Endothelial cell of umbilical vein (primary cell): ENCODE data around the gene ACBD5. TPM values are rescaled to one million over a fixed set of nuclear protein-coding genes. Genes with fewer than 3 reads are reported as not detected.

ENCODE experiments used
- BruUV-seq: library from RNA; stranded (reverse); fragments of 400-500 nt; replicated peaks from 2 replicates; lab custom pipeline; 2021; lab: Mats Ljungman, UMichigan
- CTCF ChIA-PET: fragments of 300-600, 350-600 bp; sonication (Branson Sonifier 250); formaldehyde crosslinking; loops from one replicate; lab custom pipeline; 2021; ENCODE audit warnings: antibody characterized with exemption, inconsistent platforms; lab: Charles Lee
- POLR2A ChIA-PET: fragments of 300-600, 350-600 bp; sonication (Branson Sonifier 250); formaldehyde crosslinking; loops from one replicate; lab custom pipeline; 2021; ENCODE audit warnings: antibody characterized with exemption, inconsistent platforms; lab: Charles Lee
- DNase-seq: peaks from one replicate; pipeline ENCODE4 v3.0.0-alpha.2; 2011; ENCODE audit warnings: low read depth, low spot score
- FAIRE-seq: peaks from 2 replicates; lab custom pipeline; 2011; peaks lifted over from hg19 to GRCh38; lab: Jason Lieb, UNC
- H2AFZ ChIP-seq: 2 replicates; pipeline ENCODE4 v1.6.0; 2012; ENCODE audit warnings: low read depth, low read length, control low read depth, inconsistent platforms
- H3K27ac ChIP-seq: 2 replicates; pipeline ENCODE4 v1.5.1; 2011; ENCODE audit warnings: low read depth, mild to moderate bottlenecking, control low read depth, low read length, moderate library complexity; ENCODE audit not compliant: insufficient read depth
- H3K27me3 ChIP-seq, 2 experiments: 2 replicates each; pipeline versions ENCODE4 v1.6.0 to v1.6.1; 2011; ENCODE audit warnings: low read length in 2 of 2, mixed read lengths in 1 of 2; ENCODE audit not compliant: control insufficient read depth in 2 of 2, insufficient read depth in 2 of 2
- H3K36me3 ChIP-seq, 2 experiments: 2 replicates in 1 of 2; 3 replicates in 1 of 2; pipeline ENCODE4 v1.5.1; 2011; ENCODE audit warnings: low read length in 2 of 2, mild to moderate bottlenecking in 1 of 2, moderate library complexity in 1 of 2; ENCODE audit not compliant: control insufficient read depth in 2 of 2, insufficient read depth in 2 of 2; ENCODE audit errors: extremely low read depth in 1 of 2
- H3K4me1 ChIP-seq: 3 replicates; pipeline ENCODE4 v1.5.1; 2011; ENCODE audit warnings: mild to moderate bottlenecking, low read length; ENCODE audit not compliant: control insufficient read depth, insufficient read depth; ENCODE audit errors: extremely low read depth
- H3K4me2 ChIP-seq: 2 replicates; pipeline ENCODE4 v1.6.1; 2011; ENCODE audit warnings: low read length, control low read depth, mixed read lengths; ENCODE audit not compliant: insufficient read depth
- H3K4me3 ChIP-seq, 3 experiments: fragments of 200-600 bp in 1 of 3; sonication (generic), shearing (Covaris generic) in 1 of 3; replicated peaks in 1 of 3; 2 replicates each; pipeline ENCODE4 v1.5.1; 2011 to 2016; ENCODE audit warnings: control low read depth in 3 of 3, low read length in 3 of 3, mild to moderate bottlenecking in 2 of 3, inconsistent platforms in 1 of 3, low read depth in 1 of 3, moderate library complexity in 1 of 3; ENCODE audit not compliant: insufficient read depth in 1 of 3
- H3K79me2 ChIP-seq: 2 replicates; pipeline ENCODE4 v1.6.0; 2012; ENCODE audit warnings: low read length, inconsistent platforms; ENCODE audit not compliant: control insufficient read depth, insufficient read depth
- H3K9ac ChIP-seq: replicated peaks from 2 replicates; pipeline ENCODE3; 2011; ENCODE audit warnings: low read length, control low read depth; ENCODE audit not compliant: insufficient read depth; ENCODE audit errors: extremely low read depth
- H3K9me1 ChIP-seq: replicated peaks from 3 replicates; pipeline ENCODE4 v1.6.0; 2011; ENCODE audit warnings: mild to moderate bottlenecking, low read length; ENCODE audit not compliant: control insufficient read depth, insufficient read depth; ENCODE audit errors: extremely low read depth
- H3K9me3 ChIP-seq: replicated peaks from 2 replicates; pipeline ENCODE4 v1.5.1; 2012; ENCODE audit warnings: low read length, inconsistent platforms; ENCODE audit not compliant: control insufficient read depth, insufficient read depth
- H4K20me1 ChIP-seq: replicated peaks from 2 replicates; pipeline ENCODE3; 2011; ENCODE audit warnings: mild to moderate bottlenecking, low read length; ENCODE audit not compliant: control insufficient read depth, insufficient read depth; ENCODE audit errors: extremely low read depth
- CTCF ChIP-seq, 2 donors: IDR thresholded peaks; 1 replicate in 1 of 2; 2 replicates in 1 of 2; pipeline ENCODE4 v1.5.1; 2011; ENCODE audit warnings: low read length in 2 of 2, mild to moderate bottlenecking in 2 of 2, moderate library complexity in 2 of 2, control low read depth in 1 of 2, inconsistent platforms in 1 of 2, low read depth in 1 of 2; ENCODE audit not compliant: insufficient read depth in 1 of 2; ENCODE audit errors: extremely low read depth in 1 of 2
- EZH2 ChIP-seq: IDR thresholded peaks from 2 replicates; pipeline ENCODE4 v1.6.1; 2012; ENCODE audit warnings: borderline replicate concordance, low read depth, mild to moderate bottlenecking, moderate library complexity, low read length, inconsistent platforms; ENCODE audit not compliant: severe bottlenecking
- FOS ChIP-seq: IDR thresholded peaks from 2 replicates; pipeline ENCODE4 v1.6.1; 2011; ENCODE audit warnings: mild to moderate bottlenecking, low read length, moderate library complexity, borderline replicate concordance; ENCODE audit not compliant: insufficient read depth
- GATA2 ChIP-seq: IDR thresholded peaks from 2 replicates; pipeline ENCODE4 v1.7.0; 2011; ENCODE audit warnings: low read depth, mild to moderate bottlenecking, moderate library complexity, mixed read lengths, low read length; ENCODE audit not compliant: insufficient read length, insufficient read depth
- JUN ChIP-seq: IDR thresholded peaks from 2 replicates; pipeline ENCODE4 v1.6.1; 2011; ENCODE audit warnings: borderline replicate concordance, low read depth; ENCODE audit not compliant: insufficient read length, insufficient read depth
- MAX ChIP-seq: IDR thresholded peaks from 2 replicates; pipeline ENCODE4 v1.6.1; 2011; ENCODE audit not compliant: insufficient read depth, insufficient read length
- MYC ChIP-seq: IDR thresholded peaks from one replicate; pipeline ENCODE4 v1.6.1; 2011; ENCODE audit warnings: mild to moderate bottlenecking, low read depth, low read length
- POLR2A ChIP-seq: IDR thresholded peaks from 2 replicates; pipeline ENCODE4 v1.6.1; 2012; ENCODE audit warnings: low read depth, mild to moderate bottlenecking, control low read depth, low read length
- POLR2AphosphoS5 ChIP-seq: IDR thresholded peaks from 2 replicates; pipeline ENCODE4 v1.6.1; 2012; ENCODE audit warnings: low read depth, mild to moderate bottlenecking, control low read depth, low read length, moderate library complexity; ENCODE audit not compliant: insufficient read depth
- dilution Hi-C: fragments of 300-500 bp; cut with MboI; formaldehyde crosslinking; loops from one replicate; pipeline ENCODE4 v1.15.0; 2019; ENCODE audit warnings: low sequenced_read_pairs; ENCODE audit not compliant: extremely low pct_ligation_motif_present
- intact Hi-C: fragments of 100-400 bp; cut with micrococcal nuclease; formaldehyde crosslinking; loops from one replicate; pipeline ENCODE4 v1.10.0; 2022
- polyA plus RNA-seq, 4 experiments: library from polyadenylated mRNA; depleted of rRNA in 3 of 4; stranded (reverse) in 3 of 4; unstranded in 1 of 4; fragments of >200 nt; gene quantifications; 2 replicates each; pipeline versions ENCODE4 v1.2.1 to v1.2.3, GENCODE V29; 2011 to 2012; ENCODE audit warnings: missing spikeins in 1 of 4
- total RNA-seq: library from RNA; stranded (reverse); gene quantifications from 2 replicates; pipeline ENCODE4 v1.2.3, GENCODE V29; 2021

ACBD5 gene
- total and polyA plus RNA-seq, 2 donors (not counting 3 experiments of a cell fraction or from before 2014, with no cell fraction given), result 6.6 to 21.5 TPM

- intact Hi-C loops, result loop anchor here (1.0 to 5.0 kb wide), 5 partner anchors 10 to 545 kb away; partner anchors contain the start of genes MASTL, PDSS1 and RAB18
- DNase-seq, result no peak
- TF ChIP-seq GATA2 (no peak), MAX (no peak), MYC (no peak), POLR2AphosphoS5 (no peak), EZH2 (no peak), FOS (no peak), CTCF (IDR thresholded peaks at IDR 0.05; ENCODE audit: extremely low read depth in 1 of 2, insufficient read depth in 1 of 2, low read depth in 1 of 2, low read length in 2 of 2) (no peak), POLR2A (no peak), JUN (no peak)
- CTCF ChIA-PET, result interaction anchor here (0.9 to 2.8 kb wide), 5 partner anchors 9 to 88 kb away, joined by 5 to 32 read pairs (median 6); partner anchors contain the start of gene YME1L1
- no peaks in the 10 kb centered on the region for H3K27me3 ChIP-seq
- H3K9ac ChIP-seq, result peak overlapping the region; percentile 90
- H3K9me3 ChIP-seq, result no peaks in the 10 kb centered on the region
- peaks cover 10% of the 10 kb centered on the region for H3K79me2 ChIP-seq
- H2AFZ ChIP-seq, result no peak overlapping the region
- peaks cover 18% of the 10 kb centered on the region for H3K4me1 ChIP-seq
- H3K36me3 ChIP-seq, result no peaks in the 10 kb centered on the region
- H3K27ac ChIP-seq, result peak overlapping the region; percentile 83
- POLR2A ChIA-PET, result interaction anchor here (0.7 kb wide), 2 partner anchors 10 to 139 kb away, joined by 3 to 5 read pairs; no protein-coding TSS in a partner anchor
- no peaks in the 10 kb centered on the region for H3K9me1 ChIP-seq
- H3K4me2 ChIP-seq, result peak overlapping the region; percentile 87
- TSS peak; percentile 92 for BruUV-seq
- H3K4me3 ChIP-seq, result peak overlapping the region; percentile 21 to 84 (median 69)
- dilution Hi-C loops, result no loop called here
- H4K20me1 ChIP-seq, result no peaks in the 10 kb centered on the region
- FAIRE-seq, result no peak
Measured at GRCh38 chr10:27242473-27242950, 1.9 kb upstream of the ACBD5 start.
